ENCODE measurements around the gene LUC7L3.

GRCh38 chr17:50684612-50685333 is 34.6 kb upstream of the LUC7L3 start:
- no peak for TF ChIP-seq CTCF (IDR thresholded peaks at IDR 0.05)
- peak in 1 of 3 donors; percentile 22 for TF ChIP-seq POLR2AphosphoS5 (IDR thresholded peaks at IDR 0.05)
- no peak for TF ChIP-seq POLR2A (IDR thresholded peaks at IDR 0.05)

Data from stomach (tissue), 4 donors.